GM18873 (cell line): ENCODE measurements around the gene UMPS.

ENCODE experiments used
- ATAC-seq: cut with Tn5 transposase; IDR thresholded peaks from one replicate; pipeline ENCODE4 v1.9.1; 2021; ENCODE audit warnings: mild to moderate bottlenecking, moderate library complexity, moderate number of reproducible peaks; ENCODE audit not compliant: unreplicated experiment, low FRiP score

UMPS gene

GRCh38 chr3:124730129-124730940 is at the start of gene UMPS:
UMPS (plus strand) TSS chr3:124730452; CDS start chr3:124730472, 20 bp downstream.
- peak; percentile 82 for ATAC-seq

GRCh38 chr3:124680521-124680920 is 49.7 kb upstream of the UMPS start:
- no peak for ATAC-seq

DNA sequence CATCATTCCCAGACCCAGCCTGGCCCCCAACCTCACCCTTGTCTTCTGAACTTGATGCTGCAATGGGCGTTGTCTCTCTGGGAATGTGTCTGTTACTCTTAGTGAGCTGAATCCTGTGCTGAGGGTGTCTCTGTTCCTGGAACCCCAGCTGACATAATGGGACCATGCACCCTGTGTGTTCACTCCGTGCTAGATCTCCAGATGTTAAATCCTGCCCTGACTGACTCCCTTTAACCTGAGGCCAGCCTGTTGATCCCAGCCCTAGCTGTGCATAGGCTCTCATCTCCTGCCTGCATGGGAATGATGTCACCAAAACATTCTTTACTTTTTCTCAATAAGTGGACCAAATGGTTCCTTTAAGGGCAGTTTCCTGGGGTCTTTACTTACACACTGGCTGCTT is 48.0 kb upstream of the UMPS start:
- no peak for ATAC-seq

DNA sequence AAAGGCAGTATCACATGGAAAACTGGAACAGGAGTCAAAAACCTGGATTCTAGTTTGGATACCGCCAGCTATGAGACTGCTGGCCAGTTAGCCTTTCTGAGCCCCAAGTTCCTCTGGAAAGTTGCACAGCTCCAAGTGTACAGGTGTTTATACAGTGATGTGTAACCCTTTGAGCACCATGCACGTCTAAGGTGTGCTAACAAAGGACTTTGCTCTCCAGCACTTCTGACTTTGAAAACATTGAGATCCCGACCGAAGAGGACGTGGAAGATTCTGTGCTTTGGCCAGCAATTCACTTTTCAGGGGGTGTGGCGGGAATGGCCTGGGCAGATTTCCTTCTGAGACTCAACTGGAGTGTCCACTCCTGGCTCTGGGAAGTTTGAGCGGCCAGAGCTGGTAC is 45.8 kb upstream of the UMPS start:
- no peak for ATAC-seq

DNA sequence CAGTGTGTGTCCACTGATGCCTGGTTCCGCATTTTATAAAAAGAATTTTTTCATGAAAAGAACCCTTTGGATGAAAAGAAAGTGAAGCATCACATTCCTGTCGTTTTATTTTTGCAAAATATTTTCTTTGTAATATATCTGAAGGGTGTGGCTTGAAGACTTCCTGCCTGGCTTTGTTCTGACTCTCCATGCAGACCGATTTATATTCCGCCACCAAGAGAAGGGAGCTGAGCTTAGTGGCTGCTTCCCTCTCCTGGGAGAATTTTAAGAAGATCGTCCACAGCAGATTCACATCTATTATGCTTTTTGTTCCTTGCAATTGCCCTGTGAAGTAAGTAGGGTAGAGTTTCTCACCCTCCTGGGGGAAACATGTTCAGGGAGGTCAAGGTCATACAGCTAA is 45.2 kb upstream of the UMPS start:
- no peak for ATAC-seq

DNA sequence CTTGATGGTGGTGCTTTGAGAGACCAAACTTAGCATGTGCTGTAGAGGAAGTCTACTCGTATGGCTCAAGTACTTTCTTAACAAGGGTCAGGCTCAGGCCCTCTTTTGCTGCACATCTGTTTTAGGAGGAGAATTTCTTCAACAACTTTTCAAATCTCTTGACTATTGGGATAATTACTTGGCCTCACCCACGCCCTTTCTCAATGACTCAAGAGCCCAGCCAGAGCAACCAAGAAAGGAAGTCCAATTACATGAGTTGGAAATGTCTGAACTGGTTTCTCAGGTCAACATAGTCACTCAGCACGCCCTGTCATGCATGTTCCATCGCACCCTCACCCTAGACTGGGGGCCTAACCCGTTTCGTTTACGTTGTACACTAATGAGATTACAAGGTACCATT is 44.8 kb upstream of the UMPS start:
- no peak for ATAC-seq

GRCh38 chr3:124686028-124686670 is 44.1 kb upstream of the UMPS start:
- ATAC-seq = no peak

DNA sequence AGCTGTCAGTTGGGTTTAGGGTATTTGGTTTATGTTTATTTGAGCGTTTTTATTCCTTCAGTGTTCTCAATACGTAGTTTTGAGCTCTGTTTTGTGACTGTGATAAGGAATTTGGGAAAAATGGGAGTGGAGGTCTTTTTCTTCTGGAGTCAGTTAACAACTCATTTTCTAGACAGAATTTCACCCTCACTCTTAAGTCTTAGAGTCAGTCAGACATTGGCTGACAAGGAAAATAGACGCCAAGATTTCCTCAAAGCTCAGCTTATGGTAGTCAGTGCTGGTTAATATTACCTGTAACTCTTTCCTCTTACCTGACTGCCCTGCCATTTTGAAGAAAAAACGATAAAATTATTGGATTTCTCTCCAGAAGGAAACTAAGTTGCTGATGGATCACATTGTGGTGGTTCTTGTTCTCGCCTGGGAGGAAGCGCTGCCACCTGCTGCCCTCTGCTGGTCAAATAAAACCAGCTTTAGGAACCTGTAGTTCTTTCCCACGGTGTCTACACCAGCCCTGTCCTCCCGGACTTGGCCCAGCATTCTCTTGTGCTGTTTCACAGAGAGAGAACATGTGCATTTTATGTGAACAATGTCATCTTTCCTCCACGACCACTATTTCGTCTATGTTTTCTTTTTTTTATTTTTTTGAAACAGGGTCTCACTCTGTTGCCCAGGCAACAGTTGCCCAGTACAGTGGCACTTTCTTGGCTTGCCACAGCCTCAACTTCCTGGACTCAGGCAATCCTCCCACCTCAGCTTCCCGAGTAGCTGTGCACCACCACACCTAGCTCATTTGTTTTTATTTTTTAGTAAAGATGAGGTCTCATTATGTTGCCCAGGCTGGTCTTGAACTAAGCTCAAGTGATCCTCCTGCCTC is 41.4 kb upstream of the UMPS start:
- ATAC-seq = no peak

DNA sequence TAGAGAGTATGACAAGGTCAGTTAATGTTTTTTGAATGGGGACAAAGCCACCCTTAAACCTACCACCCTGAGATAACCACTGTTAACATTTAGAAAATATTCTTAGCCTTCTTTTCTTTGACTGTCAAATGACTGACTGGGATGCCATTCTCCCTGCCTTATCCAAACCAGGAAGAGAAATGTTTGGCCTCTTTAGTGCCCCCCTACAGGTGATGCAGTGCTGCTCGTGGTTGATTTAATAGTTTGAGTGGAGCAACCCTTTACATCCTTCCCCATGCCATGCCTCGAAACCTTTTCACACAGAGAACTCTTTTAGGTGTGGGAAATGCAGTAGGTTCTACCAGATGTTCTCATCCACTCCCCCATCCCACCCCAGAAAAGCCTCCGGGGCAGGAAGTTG is 38.7 kb upstream of the UMPS start:
- ATAC-seq = no peak

GRCh38 chr3:124694486-124694885 is 35.8 kb upstream of the UMPS start:
- ATAC-seq = no peak

DNA sequence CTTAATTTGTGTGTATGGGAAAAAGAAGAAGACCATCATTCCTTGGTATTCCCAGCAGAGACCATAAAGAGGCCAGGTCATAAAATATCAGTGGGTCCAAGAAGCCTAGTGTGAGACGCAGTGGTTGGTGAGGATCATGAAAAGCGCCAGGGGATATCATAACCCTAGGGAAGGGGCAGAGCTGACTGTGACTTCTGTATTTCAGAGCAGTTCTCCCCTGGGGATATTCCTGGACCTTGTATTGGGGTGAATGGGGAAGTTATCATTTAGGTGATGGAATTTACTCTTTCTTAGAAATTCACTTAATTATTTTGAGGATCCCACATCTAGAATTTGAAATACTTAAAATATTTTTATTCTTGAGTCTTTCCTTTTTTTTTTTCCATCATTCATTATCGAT is 34.9 kb upstream of the UMPS start:
- no peak for ATAC-seq

- no peak for ATAC-seq
These were observed 34.2 kb upstream of the UMPS start for GRCh38 chr3:124696006-124696405.

GRCh38 chr3:124697302-124697701 is 33.0 kb upstream of the UMPS start:
- ATAC-seq = no peak

DNA sequence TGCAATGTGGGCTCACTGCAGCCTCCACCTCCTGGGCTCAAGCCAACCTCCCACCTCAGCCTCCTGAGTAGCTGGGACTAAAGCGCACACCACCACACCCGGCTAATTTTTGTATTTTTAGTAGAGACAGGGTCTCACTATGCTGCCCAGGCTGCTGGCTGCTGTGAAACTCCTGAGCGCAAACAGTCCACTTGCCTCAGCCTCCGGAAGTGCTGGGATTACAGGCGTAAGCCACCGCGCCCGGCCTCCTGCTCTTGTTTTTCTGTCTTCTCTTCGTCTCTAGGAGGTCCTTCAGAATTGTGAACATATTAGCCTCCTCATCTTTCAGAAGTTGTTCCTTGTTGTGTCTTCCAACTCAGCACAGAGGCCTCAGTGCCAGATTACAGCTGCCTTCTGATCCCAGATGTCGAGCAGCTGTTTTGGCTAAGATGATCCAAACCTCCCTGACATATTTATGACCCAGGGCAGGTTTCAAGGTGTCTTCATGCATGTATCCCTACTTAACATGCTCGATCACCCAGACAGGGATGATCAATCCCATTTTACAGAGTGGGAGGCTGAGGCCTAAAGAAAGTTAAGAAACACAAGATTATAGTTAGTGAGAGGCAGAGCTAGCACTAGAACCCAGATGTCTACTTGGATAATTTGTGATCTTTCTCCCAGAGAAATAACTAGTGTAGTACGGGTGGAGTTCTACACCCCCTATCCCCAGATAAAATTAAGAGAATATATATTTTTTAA is 32.1 kb upstream of the UMPS start:
- ATAC-seq = no peak

GRCh38 chr3:124699051-124699450 is 31.2 kb upstream of the UMPS start:
- no peak for ATAC-seq

DNA sequence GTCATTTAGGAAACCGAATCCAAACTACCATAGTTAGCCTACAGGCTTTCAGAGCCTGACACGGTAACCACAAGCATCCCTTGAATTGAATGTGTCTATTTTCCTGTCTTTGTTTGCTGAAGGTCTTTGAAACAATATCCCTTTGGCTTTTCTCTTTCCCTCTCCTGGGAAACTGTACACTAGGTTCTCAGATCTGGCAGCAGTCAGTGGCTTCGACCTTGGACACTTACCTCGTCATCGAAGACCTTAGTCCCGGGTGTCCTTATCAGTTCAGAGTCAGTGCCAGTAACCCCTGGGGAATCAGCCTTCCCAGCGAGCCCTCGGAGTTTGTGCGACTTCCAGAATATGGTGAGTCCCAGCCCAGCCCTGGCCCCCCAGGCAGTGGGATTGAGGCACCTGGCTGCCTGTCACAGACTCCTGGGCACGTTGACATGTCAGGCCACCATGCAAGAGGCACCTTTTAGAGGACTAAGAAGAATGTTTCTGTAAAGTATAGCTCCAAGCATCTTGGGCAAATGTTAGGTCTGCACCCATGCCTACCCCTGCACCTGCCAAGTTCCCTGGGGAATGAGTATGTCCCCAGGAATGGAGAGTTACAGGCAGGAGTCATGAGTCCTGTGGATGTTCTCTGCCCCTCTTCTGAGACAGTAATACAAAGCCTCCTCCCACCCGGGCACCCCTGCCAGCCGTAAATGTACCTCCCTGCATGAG is 30.4 kb upstream of the UMPS start:
- no peak for ATAC-seq

DNA sequence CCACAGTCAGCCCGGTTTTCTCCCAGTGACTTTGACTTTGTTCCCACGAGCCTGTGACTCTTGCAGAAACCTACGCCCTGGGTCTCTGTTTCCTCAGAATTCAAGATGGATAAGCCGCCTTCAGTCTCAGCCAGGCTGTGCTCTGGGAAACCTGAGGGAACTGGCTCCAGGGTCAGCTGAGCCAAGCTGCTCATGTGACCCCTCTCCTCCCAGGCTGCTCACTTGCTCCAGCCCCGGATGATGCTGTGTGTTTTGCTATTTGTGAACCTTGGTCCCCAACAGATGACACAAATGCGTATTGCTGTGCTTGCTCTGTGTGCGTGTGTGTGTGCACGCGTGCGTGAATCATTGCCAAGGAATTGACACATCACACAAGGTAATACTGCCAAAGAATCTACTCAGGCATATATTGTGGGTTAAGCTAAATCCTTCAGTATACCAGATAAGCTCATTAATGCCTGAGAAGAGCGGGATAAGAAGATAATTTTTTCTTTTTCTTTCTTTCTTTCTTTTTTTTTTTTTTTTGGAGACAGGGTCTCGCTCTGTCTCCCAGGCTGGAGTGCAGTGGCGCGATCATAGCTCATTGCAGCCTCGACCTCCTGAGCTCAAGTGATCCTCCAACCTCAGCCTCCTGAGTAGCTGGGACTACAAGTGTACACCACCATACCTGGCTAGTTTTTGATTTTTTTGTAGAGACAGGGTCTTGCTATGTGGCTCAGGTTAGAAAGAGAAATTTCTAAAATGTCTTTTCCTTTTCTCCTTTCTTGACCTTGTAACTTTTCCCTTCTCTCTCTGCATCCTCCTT is 29.2 kb upstream of the UMPS start:
- no peak for ATAC-seq

- no peak for ATAC-seq
These were observed 28.6 kb upstream of the UMPS start for GRCh38 chr3:124701687-124702086.

DNA sequence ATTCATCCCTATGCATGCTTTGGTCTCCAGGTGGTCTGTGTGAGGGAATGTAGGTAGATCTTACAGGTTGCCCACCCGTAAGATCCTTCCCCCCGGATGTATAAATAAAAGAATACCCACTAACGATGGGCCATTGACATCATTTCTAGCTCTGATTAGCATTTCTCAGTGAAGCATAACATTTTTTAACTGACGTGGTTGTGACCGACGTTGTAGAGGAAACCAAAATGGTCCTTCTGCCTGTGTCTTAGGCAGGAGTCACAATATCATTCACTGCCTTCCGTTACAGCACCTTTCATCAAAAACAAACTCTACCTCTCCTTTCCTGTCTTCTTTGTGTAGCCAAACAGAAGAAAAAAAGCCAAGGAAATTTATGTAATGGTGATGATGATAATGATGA is 27.3 kb upstream of the UMPS start:
- ATAC-seq = no peak
